Measurements from ENCODE around the gene UFSP2.
A peak's percentile ranks its signal among the peaks of the same experiment; 100 is the strongest.

Gene UFSP2, protein sequence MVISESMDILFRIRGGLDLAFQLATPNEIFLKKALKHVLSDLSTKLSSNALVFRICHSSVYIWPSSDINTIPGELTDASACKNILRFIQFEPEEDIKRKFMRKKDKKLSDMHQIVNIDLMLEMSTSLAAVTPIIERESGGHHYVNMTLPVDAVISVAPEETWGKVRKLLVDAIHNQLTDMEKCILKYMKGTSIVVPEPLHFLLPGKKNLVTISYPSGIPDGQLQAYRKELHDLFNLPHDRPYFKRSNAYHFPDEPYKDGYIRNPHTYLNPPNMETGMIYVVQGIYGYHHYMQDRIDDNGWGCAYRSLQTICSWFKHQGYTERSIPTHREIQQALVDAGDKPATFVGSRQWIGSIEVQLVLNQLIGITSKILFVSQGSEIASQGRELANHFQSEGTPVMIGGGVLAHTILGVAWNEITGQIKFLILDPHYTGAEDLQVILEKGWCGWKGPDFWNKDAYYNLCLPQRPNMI

DNA sequence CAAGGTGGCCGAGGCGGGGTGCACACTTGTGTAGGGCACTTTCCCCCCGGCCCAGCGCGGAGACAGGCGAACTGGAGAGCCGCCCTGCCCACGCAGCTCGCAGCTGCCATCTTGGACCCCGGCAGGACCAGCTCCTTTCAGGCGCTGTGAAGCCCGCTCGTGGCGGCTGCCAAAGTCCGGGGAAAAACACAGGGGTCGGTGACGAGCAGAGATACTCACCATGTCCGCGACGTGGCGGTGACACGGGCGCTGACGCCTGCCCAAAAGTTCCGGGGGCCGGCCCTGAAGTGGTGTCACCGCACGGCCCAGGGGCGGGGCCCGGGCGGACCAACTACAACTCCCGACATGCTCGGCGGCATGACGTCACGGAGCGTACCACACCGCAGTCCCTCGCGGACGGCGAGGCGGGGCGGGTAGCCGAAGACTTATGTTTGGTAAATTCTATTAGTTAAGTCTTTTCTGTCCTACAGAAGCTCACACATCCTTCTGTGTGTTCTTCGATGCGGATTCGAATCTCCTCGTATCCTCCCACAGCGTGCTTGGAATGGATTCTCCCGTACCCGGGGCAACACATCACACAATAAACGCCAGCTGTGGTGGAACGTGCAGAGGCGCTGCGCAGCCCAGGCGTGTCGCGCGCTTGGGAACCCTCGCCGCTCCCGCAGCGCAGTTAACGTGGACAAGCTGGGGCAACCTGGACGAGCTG is at the start of gene UFSP2:
UFSP2 (minus strand) TSS at position 318 of the 706 bp plus-strand sequence; CDS start at position 222, 96 bp downstream.
- FAIRE-seq, result no peak
- peak; percentile 71 for DNase-seq (ENCODE audit: insufficient read length, low spot score)
- peak; percentile 56 for TF ChIP-seq POLR2A (IDR thresholded peaks at IDR 0.05; ENCODE audit: low read depth, low read length)

DNA sequence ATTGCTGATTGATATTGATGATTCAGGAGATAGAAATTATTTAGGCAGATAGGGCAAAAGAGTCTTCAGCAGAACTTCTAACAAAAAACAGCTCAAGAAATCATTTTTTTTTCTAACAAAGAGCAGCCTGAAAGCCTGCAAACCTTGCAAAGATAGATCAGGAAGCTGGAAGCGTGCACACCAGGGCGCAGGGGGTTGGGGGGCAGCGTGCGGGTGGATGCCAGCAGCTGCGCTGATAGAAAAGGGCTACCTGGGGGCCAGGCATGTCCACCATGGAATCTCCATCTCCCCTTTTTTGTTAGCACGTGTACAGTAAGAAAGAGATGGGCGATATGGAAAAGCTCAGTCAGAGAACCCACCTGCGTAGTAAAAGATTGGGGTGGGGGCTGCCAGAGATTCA is 47.5 kb upstream of the UFSP2 start:
- DNase-seq (ENCODE audit: insufficient read length, low spot score), result no peak
- TF ChIP-seq POLR2A (IDR thresholded peaks at IDR 0.05; ENCODE audit: low read depth, low read length), result no peak
- FAIRE-seq, result no peak

DNA sequence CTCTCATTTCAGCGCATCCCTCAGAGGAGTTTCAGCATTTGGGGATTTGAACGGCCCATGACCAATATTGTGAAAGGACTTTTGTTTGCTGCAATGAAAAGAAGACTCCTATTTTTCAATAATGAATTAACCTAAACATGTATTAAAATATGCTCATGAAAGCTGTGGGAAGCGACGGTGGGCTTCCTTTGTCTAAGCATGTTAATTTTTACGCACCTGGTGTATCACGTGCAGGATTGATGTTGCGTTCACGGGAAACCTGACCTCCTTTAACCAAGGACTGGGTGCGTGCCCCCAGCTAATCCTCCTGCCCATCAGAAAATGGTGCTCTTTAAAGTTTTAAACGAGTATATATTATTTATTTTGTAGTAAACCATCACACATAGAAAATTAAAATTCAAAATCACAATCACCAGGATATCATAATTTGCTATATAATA is 46.4 kb upstream of the UFSP2 start:
- DNase-seq (ENCODE audit: insufficient read length, low spot score) (no peak), FAIRE-seq (no peak)
- no peak for TF ChIP-seq POLR2A (IDR thresholded peaks at IDR 0.05; ENCODE audit: low read depth, low read length)

DNA sequence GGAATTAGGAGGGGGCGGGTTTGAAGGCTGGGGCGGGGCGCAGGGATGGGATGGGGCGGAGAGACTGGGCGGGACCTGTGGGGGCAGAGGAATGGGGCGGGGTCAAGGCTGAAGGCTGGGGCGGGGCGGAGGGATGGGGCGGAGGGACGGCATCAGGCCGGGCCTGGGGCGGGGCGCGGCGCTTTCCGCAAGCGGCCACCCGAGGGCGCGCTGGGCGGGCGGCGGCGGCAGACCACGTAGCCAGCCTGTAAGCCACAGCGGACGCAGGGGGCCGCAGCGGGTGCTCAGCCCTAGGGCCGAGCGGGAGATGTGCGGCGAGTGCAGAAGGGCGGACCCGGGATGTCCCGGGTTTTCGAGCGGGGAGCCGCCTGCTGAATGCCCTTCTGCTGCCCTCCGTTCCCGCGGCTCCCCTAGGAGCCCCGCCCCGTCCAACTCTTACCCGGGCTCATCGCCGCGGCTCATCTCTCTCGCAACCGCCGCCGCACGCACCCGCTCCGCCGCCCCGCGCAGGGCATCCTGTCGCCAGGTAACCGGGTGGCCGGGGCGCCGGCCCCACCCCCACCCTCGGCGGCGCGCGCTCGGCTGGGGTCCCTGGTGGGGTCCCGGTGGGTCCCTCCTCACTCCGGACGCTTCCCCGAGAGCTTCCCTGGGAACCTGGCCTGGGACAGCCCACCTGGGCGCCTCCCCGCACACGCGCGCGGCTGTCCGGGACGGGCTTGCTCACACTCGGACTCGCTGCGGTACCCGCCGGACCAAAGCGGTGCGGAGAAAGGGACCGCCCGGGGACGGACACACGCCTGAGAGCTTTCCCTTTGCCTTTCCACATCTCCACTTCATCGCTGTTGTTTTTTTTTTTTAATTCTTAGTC is 45.7 kb upstream of the UFSP2 start, which contains the start of gene CCDC110:
CCDC110 (minus strand) TSS at position 499 of the 868 bp plus-strand sequence; CDS start at position 449, 50 bp downstream.
- no peak for TF ChIP-seq POLR2A (IDR thresholded peaks at IDR 0.05; ENCODE audit: low read depth, low read length)
- no peak for FAIRE-seq
- peak; percentile 67 for DNase-seq (ENCODE audit: insufficient read length, low spot score)

GRCh38 chr4:185470501-185471195 is 44.9 kb upstream of the UFSP2 start:
- FAIRE-seq (no peak), DNase-seq (ENCODE audit: insufficient read length, low spot score) (no peak)
- no peak for TF ChIP-seq POLR2A (IDR thresholded peaks at IDR 0.05; ENCODE audit: low read depth, low read length)

DNA sequence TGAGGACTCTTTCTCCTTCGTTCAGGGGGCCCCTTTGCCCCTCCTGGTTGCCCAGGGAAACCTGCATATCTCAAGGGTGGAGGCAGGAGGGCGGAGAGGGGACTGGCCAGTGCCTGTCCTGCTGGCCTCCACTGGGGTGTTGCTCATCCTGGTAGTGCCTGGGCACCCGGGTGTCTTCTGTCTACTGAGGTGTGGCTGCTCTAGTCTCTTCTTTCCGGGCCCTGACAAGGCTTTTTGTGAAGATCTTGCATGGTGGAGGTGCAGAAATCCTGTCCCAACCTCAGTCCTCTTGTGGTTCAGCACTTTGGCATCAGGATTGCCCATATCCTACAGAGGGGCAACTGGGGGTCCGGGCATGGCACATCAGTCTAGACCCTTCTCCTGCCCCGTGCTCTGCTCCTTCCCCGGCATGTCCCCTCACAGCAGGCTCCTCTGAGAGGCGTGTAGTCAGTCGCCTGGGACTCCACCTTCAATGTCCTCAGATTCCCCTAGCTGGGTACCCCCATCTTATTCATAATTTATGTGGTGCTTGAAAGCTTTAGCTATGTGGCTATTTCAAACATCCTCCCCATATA is 43.9 kb upstream of the UFSP2 start:
- FAIRE-seq (no peak), DNase-seq (ENCODE audit: insufficient read length, low spot score) (no peak)
- TF ChIP-seq POLR2A (IDR thresholded peaks at IDR 0.05; ENCODE audit: low read depth, low read length), result no peak

GRCh38 chr4:185468999-185469398 is 43.2 kb upstream of the UFSP2 start:
- TF ChIP-seq POLR2A (IDR thresholded peaks at IDR 0.05; ENCODE audit: low read depth, low read length), result no peak
- FAIRE-seq (no peak), DNase-seq (ENCODE audit: insufficient read length, low spot score) (no peak)

DNA sequence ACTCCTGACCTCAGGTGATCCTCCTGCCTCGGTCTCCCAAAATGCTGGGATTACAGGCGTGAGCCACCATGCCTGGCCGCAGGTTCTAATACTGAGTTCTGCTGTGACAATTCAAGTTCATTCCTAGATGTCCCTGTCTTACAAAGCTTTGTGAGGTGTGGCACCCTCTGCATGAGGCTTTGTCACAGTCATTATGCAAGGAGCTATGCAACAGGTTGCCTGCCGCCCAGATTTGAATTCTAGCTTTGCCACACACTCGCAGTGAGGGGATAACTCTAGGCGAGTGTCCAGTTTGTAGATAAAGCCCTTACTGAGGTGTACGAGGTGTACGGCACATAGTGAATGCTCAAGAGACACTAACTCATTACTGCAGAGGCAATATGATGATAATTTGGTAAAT is 42.2 kb upstream of the UFSP2 start:
- FAIRE-seq (no peak), DNase-seq (ENCODE audit: insufficient read length, low spot score) (no peak)
- TF ChIP-seq POLR2A (IDR thresholded peaks at IDR 0.05; ENCODE audit: low read depth, low read length), result no peak

DNA sequence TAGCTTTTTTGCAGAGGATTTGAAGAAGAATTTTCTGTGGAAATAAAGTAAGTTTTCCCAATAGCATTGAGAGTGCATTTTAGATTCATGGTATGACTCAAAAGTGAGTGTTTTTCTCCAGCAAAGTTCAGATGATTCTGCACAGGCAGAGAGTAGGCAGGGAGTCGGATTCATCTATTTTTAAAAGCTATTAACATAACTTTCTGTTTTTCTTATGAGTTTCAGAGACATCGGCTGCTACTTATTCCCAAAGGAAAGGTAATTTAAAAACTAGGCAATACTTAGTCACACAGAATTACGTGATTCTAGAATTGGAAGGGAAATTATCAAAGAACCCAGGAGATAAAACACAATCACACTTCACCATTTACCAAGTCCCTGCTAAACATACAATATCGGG is 41.3 kb upstream of the UFSP2 start:
- no peak for FAIRE-seq
- TF ChIP-seq POLR2A (IDR thresholded peaks at IDR 0.05; ENCODE audit: low read depth, low read length), result no peak
- DNase-seq (ENCODE audit: insufficient read length, low spot score), result no peak

GRCh38 chr4:185465707-185466106 is 39.9 kb upstream of the UFSP2 start:
- FAIRE-seq (no peak), DNase-seq (ENCODE audit: insufficient read length, low spot score) (no peak)
- no peak for TF ChIP-seq POLR2A (IDR thresholded peaks at IDR 0.05; ENCODE audit: low read depth, low read length)

- TF ChIP-seq POLR2A (IDR thresholded peaks at IDR 0.05; ENCODE audit: low read depth, low read length), result no peak
- FAIRE-seq, result no peak
- DNase-seq (ENCODE audit: insufficient read length, low spot score), result no peak
Measured at GRCh38 chr4:185464887-185465286, 39.1 kb upstream of the UFSP2 start.

- FAIRE-seq (no peak), DNase-seq (ENCODE audit: insufficient read length, low spot score) (no peak)
- TF ChIP-seq POLR2A (IDR thresholded peaks at IDR 0.05; ENCODE audit: low read depth, low read length), result no peak
Measured at GRCh38 chr4:185464183-185464582, 38.4 kb upstream of the UFSP2 start.

- DNase-seq (ENCODE audit: insufficient read length, low spot score) (no peak), FAIRE-seq (no peak)
- no peak for TF ChIP-seq POLR2A (IDR thresholded peaks at IDR 0.05; ENCODE audit: low read depth, low read length)
Measured at GRCh38 chr4:185463541-185463940, 37.8 kb upstream of the UFSP2 start.

All from H54 (cell line).